PFSK-1 (cell line): ENCODE results near the gene ATP5MC2.

Source experiments
- FOXP2 ChIP-seq: optimal IDR thresholded peaks from 2 replicates; pipeline ENCODE3; 2011; ENCODE audit warnings: borderline replicate concordance, control low read depth, inconsistent platforms; ENCODE audit not compliant: insufficient read depth; ENCODE audit errors: extremely low read length, extremely low read depth
- POLR2AphosphoS5 ChIP-seq: IDR thresholded peaks from 2 replicates; pipeline ENCODE4 v1.6.1; 2012; ENCODE audit warnings: low read depth, mild to moderate bottlenecking, control low read depth, low read length, moderate library complexity
- REST ChIP-seq, 2 experiments: IDR thresholded peaks; 2 replicates each; pipeline versions ENCODE4 v1.6.1 to v1.8.0; 2011 to 2012; ENCODE audit warnings: low read depth in 2 of 2, low read length in 2 of 2, control low read depth in 1 of 2, inconsistent platforms in 1 of 2, mild to moderate bottlenecking in 1 of 2, moderate library complexity in 1 of 2; ENCODE audit not compliant: insufficient read depth in 1 of 2
- SIN3A ChIP-seq: IDR thresholded peaks from 2 replicates; pipeline ENCODE4 v1.6.1; 2012; ENCODE audit warnings: mild to moderate bottlenecking, low read length, moderate library complexity, borderline replicate concordance; ENCODE audit not compliant: insufficient read depth
- TAF1 ChIP-seq: IDR thresholded peaks from 2 replicates; pipeline ENCODE4 v1.6.1; 2012; ENCODE audit warnings: low read length, control low read depth, borderline replicate concordance; ENCODE audit not compliant: insufficient read depth

Gene ATP5MC2

DNA sequence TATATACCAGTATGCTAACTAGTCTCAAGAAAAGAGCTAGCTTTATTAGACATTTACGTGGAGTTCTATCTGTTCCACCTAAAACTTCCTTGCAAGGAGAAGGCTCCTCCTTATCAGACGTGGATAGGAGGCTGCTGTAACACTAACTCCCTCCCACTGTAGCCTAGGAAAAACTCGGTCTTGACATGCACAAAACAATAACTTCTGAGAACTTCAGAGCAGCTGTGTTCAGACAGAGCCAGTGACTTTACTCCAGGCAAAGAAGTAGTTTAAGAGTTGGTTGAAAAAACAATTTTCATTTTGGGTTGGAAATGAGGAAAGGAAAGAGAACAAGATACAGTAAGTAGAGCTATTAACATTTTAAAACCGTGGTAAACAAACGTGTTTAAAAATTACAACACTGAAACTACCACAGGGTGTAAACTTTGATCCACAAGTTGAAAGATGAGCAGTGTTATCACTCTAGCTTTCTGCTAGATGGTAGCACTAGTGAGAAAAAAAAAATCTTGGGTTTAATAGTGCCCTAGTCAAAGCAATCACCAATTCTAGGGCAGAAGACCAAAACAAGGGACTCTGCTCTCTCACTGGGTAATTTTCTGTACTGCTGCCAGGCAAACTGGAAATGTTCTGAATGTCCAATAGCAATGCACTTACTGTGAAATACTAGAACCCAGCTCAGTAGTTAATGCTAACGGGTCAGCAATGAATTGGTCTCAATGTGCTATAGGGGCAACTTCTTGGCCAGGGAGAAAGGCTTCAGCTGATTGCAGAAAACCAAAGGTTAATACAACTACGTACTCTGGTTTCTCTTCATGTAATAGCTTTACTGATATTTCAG, 52.1 kb downstream of the ATP5MC2 start:
- TF ChIP-seq FOXP2, result no peak
- TF ChIP-seq POLR2AphosphoS5, result no peak
- no peak for TF ChIP-seq TAF1
- TF ChIP-seq SIN3A, result no peak
- no peak for TF ChIP-seq REST (IDR thresholded peaks at IDR 0.05; ENCODE audit: insufficient read depth in 1 of 2, low read depth in 2 of 2, low read length in 2 of 2)

DNA sequence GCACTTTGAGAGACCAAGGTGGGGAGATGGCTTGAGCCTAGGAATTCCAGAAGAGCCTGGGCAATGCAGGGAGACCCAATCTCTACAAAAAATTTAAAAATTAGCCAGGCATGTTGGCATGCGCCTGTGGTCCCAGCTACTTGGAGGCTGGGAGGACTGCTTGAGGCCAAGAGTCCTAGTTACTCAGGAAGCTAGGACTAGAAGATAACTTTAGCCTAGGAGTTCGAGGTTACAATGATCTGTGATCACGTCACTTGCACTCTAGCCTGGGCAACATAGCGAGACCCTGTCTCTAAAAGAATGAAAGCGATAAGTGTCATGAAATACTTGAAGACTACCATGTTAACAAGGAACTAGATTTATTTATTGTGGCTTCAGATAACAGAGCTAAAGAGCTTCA, 53.2 kb downstream of the ATP5MC2 start:
- TF ChIP-seq SIN3A (no peak), FOXP2 (no peak), TAF1 (no peak), REST (IDR thresholded peaks at IDR 0.05; ENCODE audit: insufficient read depth in 1 of 2, low read depth in 2 of 2, low read length in 2 of 2) (no peak), POLR2AphosphoS5 (no peak)

DNA sequence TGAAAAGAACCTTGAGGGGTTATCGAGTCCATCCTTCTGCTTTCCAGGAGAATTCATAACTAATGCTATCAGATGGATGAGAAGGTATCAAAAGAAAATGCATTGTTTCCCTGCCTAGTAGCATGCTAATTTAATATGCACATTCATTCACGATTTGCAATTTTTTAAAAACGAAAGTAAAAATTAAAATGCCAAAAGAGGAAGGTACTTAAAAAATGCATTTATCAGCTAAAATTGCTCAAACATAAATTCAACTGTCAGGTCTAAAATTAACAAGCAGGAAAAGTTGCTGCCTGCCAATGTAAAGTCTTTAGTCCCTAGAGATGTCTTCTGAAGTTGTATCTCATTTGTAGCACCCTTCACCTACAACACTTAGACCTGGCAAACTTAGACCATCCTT, 57.6 kb downstream of the ATP5MC2 start:
- TF ChIP-seq FOXP2 (no peak), TAF1 (no peak), POLR2AphosphoS5 (no peak), SIN3A (no peak)

DNA sequence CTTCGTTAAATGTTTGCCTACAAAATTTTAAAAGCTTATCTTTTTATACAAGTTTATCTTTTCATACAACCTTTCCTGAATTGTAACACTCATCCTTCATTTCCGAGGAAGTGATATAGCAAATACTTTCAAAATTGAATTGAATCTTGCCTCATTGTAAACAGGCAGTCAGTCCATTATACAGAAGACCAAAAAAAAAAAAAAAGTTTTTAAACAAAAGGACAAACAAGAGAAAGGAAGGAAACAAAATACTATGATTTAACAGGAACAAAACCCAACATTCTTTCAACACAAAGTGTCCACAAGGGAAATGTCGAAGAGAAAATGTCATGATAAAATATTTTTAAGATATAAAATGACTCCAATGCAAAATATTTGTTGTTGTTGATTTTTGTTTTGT, 58.2 kb downstream of the ATP5MC2 start:
- TF ChIP-seq FOXP2, result no peak
- TF ChIP-seq TAF1, result no peak
- no peak for TF ChIP-seq REST (IDR thresholded peaks at IDR 0.05; ENCODE audit: insufficient read depth in 1 of 2, low read depth in 2 of 2, low read length in 2 of 2)
- no peak for TF ChIP-seq POLR2AphosphoS5
- no peak for TF ChIP-seq SIN3A

- TF ChIP-seq FOXP2 (no peak), REST (IDR thresholded peaks at IDR 0.05; ENCODE audit: insufficient read depth in 1 of 2, low read depth in 2 of 2, low read length in 2 of 2) (no peak), POLR2AphosphoS5 (no peak), SIN3A (no peak), TAF1 (no peak)
These were observed 58.9 kb downstream of the ATP5MC2 start for GRCh38 chr12:53616950-53617349.
